Right atrium auricular region (tissue), 2 donors: ENCODE data around the gene MICOS13. TPM values are rescaled to one million over a fixed set of nuclear protein-coding genes. Genes with fewer than 3 reads are reported as not detected.

ENCODE experiments used
- DNase-seq: peaks from one replicate; pipeline ENCODE4 v3.0.0-alpha.2; 2019; ENCODE audit warnings: low spot score
- H3K27ac ChIP-seq, 2 donors: fragments of 200-600 bp; sonication (generic); 1 replicate in 1 of 2; 2 replicates in 1 of 2; pipeline ENCODE4 v1.5.1; 2016 to 2019
- H3K27me3 ChIP-seq, 2 donors: fragments of 200-600 bp; sonication (generic); one replicate each; pipeline versions ENCODE4 v1.5.1 to v1.6.0; 2017 to 2019
- H3K36me3 ChIP-seq: fragments of 200-600 bp; sonication (generic); one replicate; pipeline ENCODE4 v1.5.1; 2016
- H3K4me1 ChIP-seq, 2 donors: fragments of 200-600 bp; sonication (generic); one replicate each; pipeline versions ENCODE4 v1.5.1 to v1.6.0; 2017 to 2019
- H3K4me3 ChIP-seq, 2 donors: fragments of 200-600 bp; sonication (generic); 1 replicate in 1 of 2; 2 replicates in 1 of 2; pipeline ENCODE4 v1.5.1; 2017 to 2019; ENCODE audit warnings: mild to moderate bottlenecking in 1 of 2, moderate library complexity in 1 of 2
- H3K9me3 ChIP-seq, 2 donors: fragments of 200-600 bp; sonication (generic); one replicate each; pipeline ENCODE4 v1.5.1; 2019
- CTCF ChIP-seq, 2 donors: fragments of 200-600 bp; sonication (generic); IDR thresholded peaks; one replicate each; pipeline ENCODE4 v1.5.1; 2019; ENCODE audit warnings: antibody characterized with exemption in 2 of 2
- total RNA-seq, 2 donors: library from RNA; depleted of rRNA; stranded (reverse); fragments of >200 nt; gene quantifications; one replicate each; pipeline ENCODE4 v1.1.0, GENCODE V29; 2016

Gene MICOS13, protein sequence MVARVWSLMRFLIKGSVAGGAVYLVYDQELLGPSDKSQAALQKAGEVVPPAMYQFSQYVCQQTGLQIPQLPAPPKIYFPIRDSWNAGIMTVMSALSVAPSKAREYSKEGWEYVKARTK
- 10 to 100 TPM; 87.7 to 98.8 TPM for total RNA-seq

DNA sequence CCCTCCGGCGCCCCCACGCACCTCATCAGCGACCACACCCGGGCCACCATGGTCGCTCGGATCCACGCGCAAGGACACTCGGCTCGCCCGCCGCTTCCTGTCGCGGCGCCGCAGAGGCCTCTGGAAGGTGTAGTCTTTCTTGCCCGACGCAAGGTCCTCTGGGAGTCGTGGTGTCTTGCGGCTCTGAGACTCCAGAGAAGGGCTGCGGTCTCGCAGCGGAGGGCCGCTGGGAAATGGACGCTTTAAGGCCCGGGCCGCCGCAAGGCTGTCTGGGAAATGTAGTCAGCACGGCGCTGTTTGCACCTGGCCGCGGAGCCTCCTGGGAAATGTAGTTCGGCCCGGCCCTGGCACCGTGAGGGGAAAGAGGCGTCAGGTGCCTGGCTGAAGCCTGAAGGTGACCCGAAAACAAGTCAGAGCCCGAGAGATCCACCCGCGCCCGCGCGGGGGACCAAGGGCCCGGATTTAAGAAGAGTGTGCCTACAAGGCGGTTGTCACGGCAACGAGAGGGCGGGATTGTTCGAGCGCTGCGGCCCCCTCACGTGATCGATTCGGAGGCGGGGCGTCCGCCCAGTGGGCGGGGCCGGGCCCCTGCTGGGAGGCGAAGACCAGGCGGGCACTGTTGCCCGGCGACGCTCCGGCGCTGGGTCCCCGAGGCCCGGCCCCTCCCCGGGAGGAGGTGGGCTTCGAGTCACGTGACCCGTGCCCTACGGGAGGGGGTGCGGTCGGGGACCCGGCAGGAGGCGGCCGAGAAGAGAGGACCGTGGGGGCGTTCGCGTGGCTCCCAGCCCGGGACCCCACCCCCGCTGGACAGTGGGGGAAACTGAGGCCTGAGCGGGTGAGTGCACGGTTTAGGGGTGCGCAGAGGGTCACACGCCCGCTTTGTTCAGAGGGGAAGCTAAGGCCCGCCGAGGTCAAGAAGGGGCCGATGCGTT, at the start of gene MICOS13, which contains the start of gene HSD11B1L:
Gene MICOS13, minus strand, starts transcription at position 80 of the 932 bp plus-strand sequence. Its CDS starts 30 bp downstream, at position 50.
Gene HSD11B1L, plus strand, starts transcription at position 591 of the 932 bp plus-strand sequence. CDS start 3,806 bp downstream, outside the sequence.
- no peak for TF ChIP-seq CTCF (IDR thresholded peaks at IDR 0.05)
- H3K4me1 ChIP-seq, result peaks cover 0 to 27% of the 10 kb centered on the region in 2 donors
- peak within 1 kb of the TSS; percentile 91 to 95 for H3K27ac ChIP-seq
- H3K27me3 ChIP-seq, result no peaks in the 10 kb centered on the region
- H3K9me3 ChIP-seq, result no peaks in the 10 kb centered on the region
- peak; percentile 99 for DNase-seq
- H3K36me3 ChIP-seq, result peaks cover 12% of the 10 kb centered on the region
- H3K4me3 ChIP-seq, result peak within 1 kb of the TSS; percentile 90 to 92

DNA sequence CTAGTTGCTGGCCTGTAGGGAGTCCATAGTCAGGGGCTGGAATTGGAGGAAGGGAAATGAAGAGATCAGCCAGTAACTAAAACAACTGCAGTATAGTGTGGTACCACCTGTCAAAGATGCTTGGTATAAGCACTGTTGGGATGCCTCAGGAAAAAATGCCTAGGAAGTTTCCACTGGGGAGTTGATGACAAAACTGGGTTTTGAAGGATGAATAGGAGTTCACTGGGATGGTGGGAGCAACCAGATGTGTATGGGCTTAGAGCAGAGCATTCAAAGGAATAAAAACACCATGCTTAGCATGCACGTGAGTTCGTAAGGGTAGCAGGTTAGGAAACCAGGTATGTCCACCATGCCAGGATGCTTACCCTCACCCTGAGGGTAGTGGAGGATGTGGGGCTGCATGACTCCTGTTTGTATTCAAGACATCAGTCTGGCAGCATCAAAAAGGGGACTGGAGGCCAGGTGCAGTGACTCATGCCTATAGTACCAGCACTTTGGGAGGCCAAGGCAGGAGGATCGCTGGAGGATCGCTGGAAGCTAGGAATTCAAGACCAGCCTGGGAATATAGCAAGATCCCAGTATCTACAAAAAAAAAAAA, 47.2 kb upstream of the MICOS13 start:
- no peak for TF ChIP-seq CTCF (IDR thresholded peaks at IDR 0.05)
- H3K27me3 ChIP-seq, result no peaks in the 10 kb centered on the region
- no peak overlapping the region for H3K4me3 ChIP-seq
- no peaks in the 10 kb centered on the region for H3K36me3 ChIP-seq
- H3K9me3 ChIP-seq, result peaks cover 0 to 18% of the 10 kb centered on the region in 2 donors
- H3K4me1 ChIP-seq, result no peaks in the 10 kb centered on the region
- no peak overlapping the region for H3K27ac ChIP-seq
- no peak for DNase-seq

GRCh38 chr19:5719961-5720790, 39.9 kb upstream of the MICOS13 start, which contains the start of the genes CATSPERD and LONP1:
Gene CATSPERD (plus strand): TSS chr19:5720637. CDS start chr19:5720738, 101 bp downstream.
Gene LONP1 (minus strand): TSS chr19:5720146. CDS start chr19:5720132, 14 bp downstream.
- DNase-seq, result peak; percentile 98
- TF ChIP-seq CTCF (IDR thresholded peaks at IDR 0.05), result peak; percentile 92 to 96

DNA sequence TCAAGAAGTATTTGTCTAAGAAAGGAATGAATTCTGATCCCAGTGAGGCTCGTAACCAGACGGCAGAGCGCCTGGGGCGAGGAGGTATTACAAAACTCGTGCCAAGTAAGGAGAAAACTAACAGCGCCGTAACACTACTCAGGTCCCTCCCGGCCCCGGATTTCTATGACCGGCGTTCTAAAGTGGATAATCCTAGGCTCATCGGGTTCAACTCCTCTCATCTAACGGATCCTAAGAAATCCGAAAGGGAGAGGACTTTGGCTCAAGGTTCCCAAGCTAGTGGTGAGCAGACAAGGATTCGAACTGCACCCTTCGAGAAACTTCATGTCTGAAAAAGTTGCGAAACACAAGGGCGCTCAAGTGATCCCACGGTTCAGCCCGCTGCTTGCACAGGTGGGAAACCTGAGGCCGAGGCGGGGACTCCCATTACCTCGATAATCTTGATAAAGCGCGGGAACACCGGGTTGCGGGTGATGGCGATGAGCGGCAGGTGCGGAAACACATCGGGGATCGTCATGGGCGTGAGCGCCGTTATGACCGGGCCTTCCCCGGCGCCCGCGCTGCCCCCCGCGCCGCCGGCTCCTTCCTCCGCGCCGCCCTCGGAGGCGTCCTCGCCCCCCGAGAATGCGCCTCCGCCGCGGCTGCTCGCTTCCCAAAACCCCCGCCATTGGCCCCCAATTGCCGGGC, 39.1 kb upstream of the MICOS13 start:
- H3K27ac ChIP-seq, result peak overlapping the region; percentile 96 to 97
- H3K36me3 ChIP-seq, result no peaks in the 10 kb centered on the region
- no peak for TF ChIP-seq CTCF (IDR thresholded peaks at IDR 0.05)
- H3K4me1 ChIP-seq, result peaks cover 0 to 23% of the 10 kb centered on the region in 2 donors
- H3K4me3 ChIP-seq, result peak overlapping the region; percentile 93 to 97
- no peaks in the 10 kb centered on the region for H3K27me3 ChIP-seq
- no peaks in the 10 kb centered on the region for H3K9me3 ChIP-seq
- no peak for DNase-seq

More at GRCh38 chr19:5719961-5720790, 39.9 kb upstream of the MICOS13 start, which contains the start of the genes CATSPERD and LONP1:
- Histone ChIP-seq H3K27ac (peak within 1 kb of the TSS; percentile 96 to 97), H3K27me3 (no peaks in the 10 kb centered on the region), H3K4me1 (peaks cover 0 to 23% of the 10 kb centered on the region in 2 donors), H3K36me3 (no peaks in the 10 kb centered on the region), H3K9me3 (no peaks in the 10 kb centered on the region), H3K4me3 (peak within 1 kb of the TSS; percentile 93 to 97)
